K562 (cell line): ENCODE data around the gene NREP. TPM values are rescaled to one million over a fixed set of nuclear protein-coding genes. Genes with fewer than 3 reads are reported as not detected.

Experiments used
- EZH2 ChIP-seq: IDR thresholded peaks from 2 replicates; pipeline ENCODE4 v1.6.1; 2012; ENCODE audit warnings: low read depth, mild to moderate bottlenecking, inconsistent platforms, low read length, borderline replicate concordance
- polyA plus RNA-seq, 8 experiments: library from polyadenylated mRNA; depleted of rRNA in 4 of 8; stranded (reverse) in 5 of 8; unstranded in 3 of 8; fragments of >200 nt; fragmentation: Nextera tagmentation in 2 of 8; fragmentation: Illumina TruSeq in 1 of 8; extraction: Ambion mirVana in 2 of 8; extraction: Trizol in 1 of 8; gene quantifications; 2 replicates each; pipeline versions ENCODE4 v1.2.1 to v1.2.3, GENCODE V29; 2011 to 2014; ENCODE audit warnings: inconsistent platforms in 1 of 8, missing spikeins in 1 of 8
- total RNA-seq, 7 experiments: library from RNA; depleted of rRNA in 6 of 7; stranded (reverse); fragments of >200 nt in 6 of 7; fragmentation: Illumina TruSeq in 2 of 7; extraction: Trizol in 2 of 7; gene quantifications; 2 replicates each; pipeline versions ENCODE4 v1.2.1 to v1.2.3, GENCODE V29; 2011 to 2021; ENCODE audit warnings: low replicate concordance in 1 of 7
- TF ChIP-seq, protein P1 (sequence below): fragments of 200-600 bp; sonication (generic); IDR thresholded peaks from one replicate; pipeline ENCODE4 v1.6.1; 2012; ENCODE audit warnings: mild to moderate bottlenecking, low read depth, low read length, inconsistent platforms

The NREP gene
- total and polyA plus RNA-seq, 9 of the 15 experiments (the other 6 are each of a cell fraction or from before 2014, with no cell fraction given): 0.08 to 0.58 (median 0.23) TPM; not detected in 1

GRCh38 chr5:111747337-111747736 is 9.7 kb downstream of the NREP start (continued):
- TF ChIP-seq, protein P1, sequence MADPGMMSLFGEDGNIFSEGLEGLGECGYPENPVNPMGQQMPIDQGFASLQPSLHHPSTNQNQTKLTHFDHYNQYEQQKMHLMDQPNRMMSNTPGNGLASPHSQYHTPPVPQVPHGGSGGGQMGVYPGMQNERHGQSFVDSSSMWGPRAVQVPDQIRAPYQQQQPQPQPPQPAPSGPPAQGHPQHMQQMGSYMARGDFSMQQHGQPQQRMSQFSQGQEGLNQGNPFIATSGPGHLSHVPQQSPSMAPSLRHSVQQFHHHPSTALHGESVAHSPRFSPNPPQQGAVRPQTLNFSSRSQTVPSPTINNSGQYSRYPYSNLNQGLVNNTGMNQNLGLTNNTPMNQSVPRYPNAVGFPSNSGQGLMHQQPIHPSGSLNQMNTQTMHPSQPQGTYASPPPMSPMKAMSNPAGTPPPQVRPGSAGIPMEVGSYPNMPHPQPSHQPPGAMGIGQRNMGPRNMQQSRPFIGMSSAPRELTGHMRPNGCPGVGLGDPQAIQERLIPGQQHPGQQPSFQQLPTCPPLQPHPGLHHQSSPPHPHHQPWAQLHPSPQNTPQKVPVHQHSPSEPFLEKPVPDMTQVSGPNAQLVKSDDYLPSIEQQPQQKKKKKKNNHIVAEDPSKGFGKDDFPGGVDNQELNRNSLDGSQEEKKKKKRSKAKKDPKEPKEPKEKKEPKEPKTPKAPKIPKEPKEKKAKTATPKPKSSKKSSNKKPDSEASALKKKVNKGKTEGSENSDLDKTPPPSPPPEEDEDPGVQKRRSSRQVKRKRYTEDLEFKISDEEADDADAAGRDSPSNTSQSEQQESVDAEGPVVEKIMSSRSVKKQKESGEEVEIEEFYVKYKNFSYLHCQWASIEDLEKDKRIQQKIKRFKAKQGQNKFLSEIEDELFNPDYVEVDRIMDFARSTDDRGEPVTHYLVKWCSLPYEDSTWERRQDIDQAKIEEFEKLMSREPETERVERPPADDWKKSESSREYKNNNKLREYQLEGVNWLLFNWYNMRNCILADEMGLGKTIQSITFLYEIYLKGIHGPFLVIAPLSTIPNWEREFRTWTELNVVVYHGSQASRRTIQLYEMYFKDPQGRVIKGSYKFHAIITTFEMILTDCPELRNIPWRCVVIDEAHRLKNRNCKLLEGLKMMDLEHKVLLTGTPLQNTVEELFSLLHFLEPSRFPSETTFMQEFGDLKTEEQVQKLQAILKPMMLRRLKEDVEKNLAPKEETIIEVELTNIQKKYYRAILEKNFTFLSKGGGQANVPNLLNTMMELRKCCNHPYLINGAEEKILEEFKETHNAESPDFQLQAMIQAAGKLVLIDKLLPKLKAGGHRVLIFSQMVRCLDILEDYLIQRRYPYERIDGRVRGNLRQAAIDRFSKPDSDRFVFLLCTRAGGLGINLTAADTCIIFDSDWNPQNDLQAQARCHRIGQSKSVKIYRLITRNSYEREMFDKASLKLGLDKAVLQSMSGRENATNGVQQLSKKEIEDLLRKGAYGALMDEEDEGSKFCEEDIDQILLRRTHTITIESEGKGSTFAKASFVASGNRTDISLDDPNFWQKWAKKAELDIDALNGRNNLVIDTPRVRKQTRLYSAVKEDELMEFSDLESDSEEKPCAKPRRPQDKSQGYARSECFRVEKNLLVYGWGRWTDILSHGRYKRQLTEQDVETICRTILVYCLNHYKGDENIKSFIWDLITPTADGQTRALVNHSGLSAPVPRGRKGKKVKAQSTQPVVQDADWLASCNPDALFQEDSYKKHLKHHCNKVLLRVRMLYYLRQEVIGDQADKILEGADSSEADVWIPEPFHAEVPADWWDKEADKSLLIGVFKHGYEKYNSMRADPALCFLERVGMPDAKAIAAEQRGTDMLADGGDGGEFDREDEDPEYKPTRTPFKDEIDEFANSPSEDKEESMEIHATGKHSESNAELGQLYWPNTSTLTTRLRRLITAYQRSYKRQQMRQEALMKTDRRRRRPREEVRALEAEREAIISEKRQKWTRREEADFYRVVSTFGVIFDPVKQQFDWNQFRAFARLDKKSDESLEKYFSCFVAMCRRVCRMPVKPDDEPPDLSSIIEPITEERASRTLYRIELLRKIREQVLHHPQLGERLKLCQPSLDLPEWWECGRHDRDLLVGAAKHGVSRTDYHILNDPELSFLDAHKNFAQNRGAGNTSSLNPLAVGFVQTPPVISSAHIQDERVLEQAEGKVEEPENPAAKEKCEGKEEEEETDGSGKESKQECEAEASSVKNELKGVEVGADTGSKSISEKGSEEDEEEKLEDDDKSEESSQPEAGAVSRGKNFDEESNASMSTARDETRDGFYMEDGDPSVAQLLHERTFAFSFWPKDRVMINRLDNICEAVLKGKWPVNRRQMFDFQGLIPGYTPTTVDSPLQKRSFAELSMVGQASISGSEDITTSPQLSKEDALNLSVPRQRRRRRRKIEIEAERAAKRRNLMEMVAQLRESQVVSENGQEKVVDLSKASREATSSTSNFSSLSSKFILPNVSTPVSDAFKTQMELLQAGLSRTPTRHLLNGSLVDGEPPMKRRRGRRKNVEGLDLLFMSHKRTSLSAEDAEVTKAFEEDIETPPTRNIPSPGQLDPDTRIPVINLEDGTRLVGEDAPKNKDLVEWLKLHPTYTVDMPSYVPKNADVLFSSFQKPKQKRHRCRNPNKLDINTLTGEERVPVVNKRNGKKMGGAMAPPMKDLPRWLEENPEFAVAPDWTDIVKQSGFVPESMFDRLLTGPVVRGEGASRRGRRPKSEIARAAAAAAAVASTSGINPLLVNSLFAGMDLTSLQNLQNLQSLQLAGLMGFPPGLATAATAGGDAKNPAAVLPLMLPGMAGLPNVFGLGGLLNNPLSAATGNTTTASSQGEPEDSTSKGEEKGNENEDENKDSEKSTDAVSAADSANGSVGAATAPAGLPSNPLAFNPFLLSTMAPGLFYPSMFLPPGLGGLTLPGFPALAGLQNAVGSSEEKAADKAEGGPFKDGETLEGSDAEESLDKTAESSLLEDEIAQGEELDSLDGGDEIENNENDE: no peak
- TF ChIP-seq EZH2: no peak
